A549 treated with Mapracorat at 1 μM for 4 hours (cell line): Measurements from ENCODE around the gene SNORC. TPM values are rescaled to one million over a fixed set of nuclear protein-coding genes. Genes with fewer than 3 reads are reported as not detected.

Experiments
- total RNA-seq: library from RNA; stranded (reverse); fragments of 200-300 nt; extraction: Qiagen RNA extraction; gene quantifications from 5 replicates; pipeline ENCODE4 v1.2.3, GENCODE V29; 2022

Gene SNORC
- total RNA-seq = 4.7 to 14.3 TPM (median 11.0 TPM) in 5 replicates

GRCh38 chr2:232870018-232870765 is at the start of gene SNORC:
Gene SNORC, plus strand, starts transcription at chr2:232870264. Its CDS starts 78 bp downstream, at chr2:232870342.

Other genes starting within 250 kb of the SNORC start
- 4.0 to 5.0 TPM (median 4.2 TPM) in 5 replicates for gene EFHD1, start 236.7 kb upstream of the SNORC start, total RNA-seq
- 23.7 to 31.0 TPM (median 26.7 TPM) in 5 replicates for gene GIGYF2, start 172.9 kb upstream of the SNORC start, total RNA-seq
- not detected in 5 replicates for gene KCNJ13, start 93.7 kb upstream of the SNORC start, total RNA-seq
- gene NGEF, start 143.0 kb downstream of the SNORC start, total RNA-seq = 14.7 to 20.3 TPM (median 16.9 TPM) in 5 replicates
- not detected in 5 replicates for gene NEU2, start 162.4 kb downstream of the SNORC start, total RNA-seq
- 0.29 to 0.71 TPM (median 0.45 TPM) in 5 replicates for gene INPP5D, start 190.1 kb downstream of the SNORC start, total RNA-seq